GM18508 (cell line): ENCODE results near the gene KRTAP9-1.
"Not testable (repeated sequence)": the region's sequence is repeated elsewhere in the genome, so short reads cannot be mapped to it uniquely, and the experiment has no call there.

Experiments
- ATAC-seq: cut with Tn5 transposase; IDR thresholded peaks from one replicate; pipeline ENCODE4 v1.9.1; 2021; ENCODE audit warnings: moderate number of reproducible peaks; ENCODE audit not compliant: insufficient read depth, unreplicated experiment

Gene KRTAP9-1

DNA sequence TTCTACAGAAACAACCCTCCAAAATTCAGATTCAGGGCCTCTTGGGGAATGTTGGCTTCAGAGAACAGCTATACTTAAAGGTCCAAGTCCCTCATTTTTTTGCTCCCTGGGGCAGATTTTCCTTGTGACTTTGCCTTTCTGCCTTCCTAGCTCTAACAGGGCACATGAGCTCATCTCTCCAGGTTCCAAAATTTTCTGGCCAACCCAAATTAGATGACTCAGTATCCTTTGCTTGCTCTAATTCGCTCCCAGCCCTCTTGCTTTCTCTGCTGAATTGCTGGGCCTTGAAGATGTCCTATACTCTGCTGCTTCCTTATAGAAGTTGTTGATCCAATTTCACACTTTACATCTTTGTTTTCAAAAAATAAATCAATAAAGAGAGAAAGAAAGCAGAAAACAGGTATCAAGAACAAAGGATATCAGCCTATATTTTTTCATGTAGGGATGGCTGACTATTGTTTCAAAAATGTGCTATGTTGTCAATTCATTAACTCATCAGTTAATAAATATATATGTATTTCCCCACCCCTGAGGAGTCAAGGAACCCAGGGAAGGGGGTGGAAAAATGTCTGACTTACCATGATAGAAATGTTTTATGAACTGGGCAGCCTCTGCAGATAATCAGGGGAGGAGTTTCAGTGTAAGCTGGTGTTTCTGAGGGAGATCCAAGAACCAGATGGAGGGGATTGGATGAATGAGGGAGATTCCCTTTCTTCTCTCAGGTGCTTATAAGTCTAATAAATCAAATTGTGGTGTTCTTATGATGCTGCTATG, 10.7 kb upstream of the KRTAP9-1 start:
- no peak for ATAC-seq

DNA sequence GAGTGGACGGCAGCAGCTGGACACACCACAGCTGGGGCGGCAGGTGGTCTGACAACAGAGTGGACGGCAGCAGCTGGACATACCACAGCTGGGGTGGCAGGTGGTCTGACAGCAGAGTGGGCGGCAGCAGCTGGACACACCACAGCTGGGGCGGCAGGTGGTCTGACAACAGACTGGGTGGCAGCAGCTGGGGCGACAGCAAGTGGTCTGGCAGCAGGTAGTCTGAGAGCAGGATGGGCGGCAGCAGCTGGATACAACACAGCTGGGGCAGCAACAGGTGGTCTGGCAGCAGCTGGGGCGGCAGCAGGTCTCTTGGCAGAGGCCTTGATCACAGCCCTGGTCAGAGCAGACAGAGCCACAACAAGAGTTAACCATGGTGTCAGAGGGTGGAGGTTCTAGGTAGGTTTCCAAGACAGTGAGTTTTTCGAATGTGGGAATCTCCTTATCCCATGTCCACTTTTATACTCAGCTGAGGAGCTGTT, 5.2 kb upstream of the KRTAP9-1 start, which contains the start of gene KRTAP4-1:
TSS of gene KRTAP4-1 (minus strand) at position 432 of the 482 bp plus-strand sequence. CDS start at position 375, 57 bp downstream.
- no peak for ATAC-seq

DNA sequence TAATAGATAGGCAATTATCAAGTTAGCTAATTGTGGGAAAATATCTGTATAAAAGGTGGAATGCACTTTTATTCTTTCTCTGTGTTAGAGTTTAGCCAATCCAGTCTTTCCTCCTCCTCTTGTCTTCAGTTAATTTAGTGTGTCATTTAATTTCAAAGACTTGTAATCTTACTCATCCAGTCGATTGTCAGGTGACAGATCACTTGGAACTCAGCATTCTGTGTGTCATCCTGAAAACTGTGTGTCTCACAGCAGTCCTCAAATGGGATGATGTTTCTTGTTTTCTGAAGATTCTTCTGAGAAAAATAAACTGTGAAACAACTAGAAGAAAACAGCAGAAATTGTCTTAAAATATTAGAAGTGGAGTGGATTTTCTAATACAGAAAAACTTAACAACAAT, 4.7 kb upstream of the KRTAP9-1 start:
- no peak for ATAC-seq

DNA sequence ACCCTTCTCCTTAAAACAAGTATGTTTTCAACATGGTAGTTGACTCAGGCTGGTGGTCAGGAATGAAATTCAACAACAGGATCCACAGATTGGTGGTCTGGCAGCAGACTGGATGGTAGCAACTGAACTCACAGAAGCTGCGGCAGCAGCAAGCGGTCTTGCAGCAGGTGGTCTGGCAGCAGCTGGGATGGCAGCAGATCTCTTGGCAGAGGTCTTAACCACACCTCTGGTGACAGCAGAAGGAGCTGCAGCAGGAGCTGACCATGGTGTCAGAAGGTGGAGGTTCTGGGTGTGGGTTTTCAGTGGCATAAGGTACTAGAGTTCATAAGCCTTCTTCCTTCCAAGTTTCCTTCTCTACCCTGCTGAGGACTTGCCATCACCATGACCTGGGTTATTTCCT, 2.8 kb upstream of the KRTAP9-1 start:
- no peak for ATAC-seq

DNA sequence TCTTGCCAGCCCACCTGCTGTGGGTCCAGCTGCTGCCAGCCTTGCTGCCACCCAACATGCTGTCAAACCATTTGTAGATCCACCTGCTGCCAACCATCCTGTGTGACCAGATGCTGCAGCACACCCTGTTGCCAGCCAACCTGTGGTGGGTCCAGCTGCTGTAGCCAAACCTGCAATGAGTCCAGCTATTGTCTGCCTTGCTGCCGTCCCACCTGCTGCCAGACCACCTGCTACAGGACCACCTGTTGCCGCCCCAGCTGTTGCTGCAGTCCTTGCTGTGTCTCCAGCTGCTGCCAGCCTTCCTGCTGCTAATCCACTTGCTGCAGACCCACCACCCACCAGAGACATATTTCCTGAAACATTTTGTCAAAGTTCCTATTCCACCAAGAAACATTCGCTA, 641 bp downstream of the KRTAP9-1 start:
- no peak for ATAC-seq

DNA sequence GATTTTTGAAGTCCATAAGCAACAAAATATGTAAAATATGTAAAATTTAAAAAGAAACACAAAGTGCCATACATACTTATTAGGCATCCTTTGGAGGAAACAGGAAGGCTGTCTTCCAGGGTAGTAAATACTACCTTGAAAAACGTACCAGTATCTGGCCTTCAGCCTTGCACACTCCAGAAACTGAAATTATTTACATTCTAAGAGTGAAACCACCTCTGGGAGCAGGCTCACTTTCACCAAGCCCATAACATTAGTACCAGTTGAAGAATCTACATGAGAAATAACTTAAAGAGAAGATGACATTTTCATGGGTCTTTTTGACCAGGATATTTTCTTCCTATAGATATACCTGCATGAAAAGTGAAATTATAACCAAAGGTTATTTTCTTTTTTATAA, 6.4 kb downstream of the KRTAP9-1 start:
- ATAC-seq, result no peak

DNA sequence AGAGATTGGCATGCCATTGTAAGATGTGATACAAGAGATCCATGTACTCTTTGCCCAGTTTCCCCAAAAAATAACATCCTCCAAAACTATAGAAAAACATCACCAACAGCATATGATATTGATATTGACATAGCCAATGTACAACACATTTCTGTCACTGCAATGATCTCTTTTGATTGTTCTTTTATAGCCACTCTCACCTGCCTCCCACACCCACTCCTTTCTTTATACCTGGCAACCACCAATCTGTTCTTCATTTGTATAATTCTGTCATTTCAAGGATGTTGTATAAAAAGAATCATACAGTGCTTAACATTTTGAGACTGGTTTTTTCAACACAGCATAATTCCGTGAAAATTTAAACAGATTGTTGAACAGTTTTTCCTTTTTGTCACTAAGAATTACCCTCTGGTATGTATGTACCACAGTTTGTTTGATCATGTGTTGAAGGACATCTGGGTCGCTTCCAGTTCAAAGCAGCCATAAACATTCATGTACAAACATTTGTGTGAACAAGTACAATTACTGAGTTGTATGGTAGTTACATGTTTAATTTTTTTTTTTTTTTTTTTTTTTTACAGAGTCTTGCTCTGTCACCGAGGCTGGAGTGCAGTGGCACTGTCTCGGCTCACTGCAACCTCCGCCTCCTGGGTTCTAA, 9.9 kb downstream of the KRTAP9-1 start:
- no peak for ATAC-seq

DNA sequence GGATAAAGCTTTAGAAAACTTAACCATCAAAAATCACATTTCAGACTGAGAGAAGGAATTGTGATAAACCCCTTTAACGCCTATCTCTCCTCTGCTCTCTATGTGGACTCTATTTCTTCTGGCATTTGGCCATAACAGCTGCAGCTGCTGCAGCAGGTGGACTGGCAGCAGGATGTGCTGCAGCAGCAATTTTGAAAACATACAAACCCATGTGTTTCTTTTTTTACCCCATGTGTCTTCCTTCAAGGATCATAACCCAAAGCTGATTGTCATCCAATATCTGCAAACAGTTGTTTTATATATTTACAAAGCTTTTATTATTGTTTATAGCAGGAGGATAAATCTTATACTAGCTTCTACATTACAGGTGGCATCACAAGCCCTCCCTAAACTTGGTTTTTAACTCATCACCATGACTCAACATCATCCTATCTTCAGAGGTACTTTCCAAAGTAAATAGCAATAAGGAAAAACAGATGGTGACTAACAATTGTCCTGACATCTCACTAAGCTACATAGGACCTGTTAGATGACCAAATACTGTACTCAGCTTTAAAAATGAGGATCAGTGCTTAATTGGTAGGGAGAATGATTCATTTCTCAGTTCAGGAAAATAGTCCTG, 22.3 kb downstream of the KRTAP9-1 start:
- no peak for ATAC-seq

DNA sequence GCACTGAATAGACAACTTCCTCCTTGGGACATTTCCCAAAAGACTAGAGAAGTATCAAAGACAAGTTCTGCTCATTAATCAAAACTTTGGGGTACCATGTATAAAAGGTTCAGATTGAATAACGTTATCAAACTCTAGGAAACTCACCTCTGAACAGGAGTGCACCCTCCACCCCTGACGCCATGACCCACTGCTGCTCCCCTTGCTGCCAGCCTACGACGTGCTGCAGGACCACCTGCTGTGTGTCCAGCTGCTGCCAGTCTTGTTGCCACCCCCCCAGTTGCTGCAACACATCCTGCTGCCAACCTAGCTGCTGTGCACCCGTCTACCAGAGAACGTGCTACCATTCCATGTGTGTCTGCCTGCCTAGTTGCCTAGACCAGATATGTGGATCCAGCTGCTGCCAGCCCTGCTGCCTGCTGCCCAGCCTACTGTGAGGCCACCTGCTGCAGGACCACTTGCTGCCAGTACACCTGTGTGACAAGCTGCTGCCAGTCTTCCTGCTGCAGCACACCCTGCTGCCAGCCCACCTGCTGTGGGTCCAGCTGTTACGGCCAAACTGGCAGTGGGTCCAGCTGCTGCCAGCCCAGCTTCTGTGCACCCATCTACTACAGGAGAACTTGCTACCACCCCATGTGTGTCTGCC, 23.0 kb downstream of the KRTAP9-1 start:
- no peak for ATAC-seq

DNA sequence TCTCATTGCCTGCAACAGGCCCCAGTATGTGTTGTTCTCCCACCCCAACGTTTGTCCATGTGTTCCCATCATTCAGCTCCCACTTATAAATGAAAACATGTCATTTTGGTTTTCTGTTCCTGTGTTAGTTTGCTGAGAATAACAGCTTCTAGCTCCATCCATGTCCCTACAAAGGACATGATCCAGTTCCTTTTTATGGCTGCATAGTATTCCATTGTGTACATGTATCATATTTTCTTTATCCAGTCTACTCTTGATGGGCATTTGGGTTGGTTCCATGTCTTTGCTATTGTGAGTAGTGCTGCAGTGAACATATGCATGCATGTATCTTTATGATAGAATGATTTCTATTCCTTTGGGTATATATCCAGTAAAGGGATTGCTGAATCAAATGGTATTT, 26.0 kb downstream of the KRTAP9-1 start:
- no peak for ATAC-seq

DNA sequence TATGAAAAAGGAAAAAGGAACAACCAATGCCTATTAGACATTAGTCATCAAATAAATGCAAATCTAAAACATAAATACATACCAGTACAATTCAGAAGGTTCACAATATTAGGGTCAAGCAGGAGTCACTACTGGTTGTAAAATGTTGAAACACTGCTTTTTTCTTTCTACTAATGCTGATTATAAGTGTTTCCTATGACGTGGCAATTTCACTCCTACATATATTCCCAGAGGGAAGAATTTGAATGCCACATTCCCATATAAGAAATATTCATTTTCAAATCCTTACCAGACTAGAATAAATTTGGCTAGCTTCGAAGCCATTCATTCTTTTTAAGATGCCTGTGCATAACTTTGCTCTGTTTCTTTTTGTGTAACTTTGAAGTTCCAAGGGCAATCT, 34.1 kb downstream of the KRTAP9-1 start:
- no peak for ATAC-seq

DNA sequence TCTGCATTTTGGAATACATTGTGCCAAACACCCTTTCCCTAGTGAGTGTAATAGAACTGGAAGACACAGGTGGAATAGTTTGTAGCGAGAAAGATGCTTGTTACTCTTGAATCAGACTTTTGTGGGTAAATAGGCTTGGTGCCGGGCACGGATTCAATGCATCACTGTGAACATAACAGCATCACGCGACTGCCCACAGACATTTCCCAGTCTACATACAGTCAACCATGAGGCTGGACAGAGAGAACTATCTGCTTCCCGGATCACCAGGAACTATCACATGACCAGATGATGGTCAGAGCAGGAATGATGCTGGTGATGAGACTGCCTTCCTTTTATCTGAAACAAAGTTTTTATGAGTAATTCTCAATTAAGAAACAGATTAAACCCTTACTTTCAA, 36.4 kb downstream of the KRTAP9-1 start:
- no peak for ATAC-seq

DNA sequence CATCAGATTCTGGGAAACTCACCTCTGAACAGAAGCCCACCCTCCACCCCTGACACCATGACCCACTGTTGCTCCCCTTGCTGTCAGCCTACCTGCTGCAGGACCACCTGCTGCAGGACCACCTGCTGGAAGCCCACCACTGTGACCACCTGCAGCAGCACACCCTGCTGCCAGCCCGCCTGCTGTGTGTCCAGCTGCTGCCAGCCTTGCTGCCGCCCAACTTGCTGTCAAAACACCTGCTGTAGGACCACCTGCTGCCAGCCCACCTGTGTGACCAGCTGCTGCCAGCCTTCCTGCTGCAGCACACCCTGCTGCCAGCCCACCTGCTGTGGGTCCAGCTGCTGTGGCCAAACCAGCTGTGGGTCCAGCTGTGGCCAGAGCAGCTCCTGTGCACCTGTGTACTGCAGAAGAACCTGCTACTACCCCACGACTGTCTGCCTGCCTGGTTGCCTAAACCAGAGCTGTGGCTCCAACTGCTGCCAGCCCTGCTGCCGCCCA, 37.0 kb downstream of the KRTAP9-1 start, which contains the start of gene KRTAP9-2:
TSS of gene KRTAP9-2 (plus strand) at position 51 of the 498 bp plus-strand sequence. CDS start at position 58, 7 bp downstream.
- not testable (repeated sequence) for ATAC-seq

DNA sequence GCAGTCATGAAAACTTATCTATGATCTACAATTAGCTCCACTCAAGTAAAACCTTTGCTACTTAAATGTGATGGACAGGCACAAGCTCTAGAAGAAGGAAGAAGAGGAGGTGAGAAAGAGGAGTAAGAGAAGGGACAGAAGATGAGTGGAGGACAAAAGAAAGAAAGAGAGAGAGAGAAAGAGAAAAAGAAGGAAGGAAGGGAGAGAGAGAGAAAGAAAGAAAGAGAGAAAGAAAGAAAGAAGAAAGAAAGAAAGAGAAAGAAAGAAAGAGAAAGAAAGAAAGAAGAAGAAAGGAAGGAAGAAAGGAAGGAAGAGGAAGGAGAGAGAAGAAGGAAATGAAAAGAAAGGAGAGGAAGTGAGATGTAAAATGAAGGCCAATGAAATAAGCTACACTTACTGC, 40.4 kb downstream of the KRTAP9-1 start:
- no peak for ATAC-seq

DNA sequence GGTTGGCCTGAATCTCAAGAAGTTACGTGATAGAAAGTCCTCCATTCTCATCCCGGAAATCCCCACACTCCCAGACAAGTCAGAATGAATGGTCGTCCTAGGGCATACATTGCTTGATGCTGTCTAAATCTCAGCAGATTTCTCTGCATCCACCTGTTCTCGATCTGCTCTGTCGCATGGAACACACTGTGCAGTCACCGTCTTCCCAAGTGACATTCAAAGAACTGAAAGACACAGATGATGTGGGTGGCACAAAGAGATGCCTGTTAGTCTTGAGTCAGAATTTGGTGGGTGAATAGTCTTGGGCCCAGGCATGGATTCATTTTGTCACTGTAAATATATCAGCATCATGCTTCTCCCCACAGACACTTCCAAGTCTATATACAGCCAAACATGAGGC, 42.0 kb downstream of the KRTAP9-1 start:
- no peak for ATAC-seq

DNA sequence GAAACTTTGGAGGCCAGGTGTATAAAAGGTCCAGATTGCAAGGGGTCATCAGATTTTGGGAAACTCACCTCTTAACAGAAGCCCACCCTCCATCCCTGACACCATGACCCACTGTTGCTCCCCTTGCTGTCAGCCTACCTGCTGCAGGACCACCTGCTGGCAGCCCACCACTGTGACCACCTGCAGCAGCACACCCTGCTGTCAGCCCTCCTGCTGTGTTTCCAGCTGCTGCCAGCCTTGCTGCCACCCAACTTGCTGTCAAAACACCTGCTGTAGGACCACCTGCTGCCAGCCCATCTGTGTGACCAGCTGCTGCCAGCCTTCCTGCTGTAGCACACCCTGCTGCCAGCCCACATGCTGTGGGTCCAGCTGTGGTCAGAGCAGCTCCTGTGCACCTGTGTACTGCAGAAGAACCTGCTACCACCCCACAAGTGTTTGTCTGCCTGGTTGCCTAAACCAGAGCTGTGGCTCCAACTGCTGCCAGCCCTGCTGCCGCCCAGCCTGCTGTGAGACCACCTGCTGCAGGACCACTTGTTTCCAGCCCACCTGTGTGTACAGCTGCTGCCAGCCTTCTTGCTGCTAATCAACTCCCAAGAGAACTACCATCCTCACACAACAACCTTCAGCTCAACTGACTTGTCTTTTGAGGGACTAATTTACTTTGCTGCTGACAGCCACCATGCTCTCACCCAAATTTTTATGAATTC, 42.9 kb downstream of the KRTAP9-1 start, which contains the start of gene KRTAP9-3:
TSS of gene KRTAP9-3 (plus strand) at position 51 of the 707 bp plus-strand sequence. CDS start at position 104, 53 bp downstream.
- ATAC-seq, result not testable (repeated sequence)

DNA sequence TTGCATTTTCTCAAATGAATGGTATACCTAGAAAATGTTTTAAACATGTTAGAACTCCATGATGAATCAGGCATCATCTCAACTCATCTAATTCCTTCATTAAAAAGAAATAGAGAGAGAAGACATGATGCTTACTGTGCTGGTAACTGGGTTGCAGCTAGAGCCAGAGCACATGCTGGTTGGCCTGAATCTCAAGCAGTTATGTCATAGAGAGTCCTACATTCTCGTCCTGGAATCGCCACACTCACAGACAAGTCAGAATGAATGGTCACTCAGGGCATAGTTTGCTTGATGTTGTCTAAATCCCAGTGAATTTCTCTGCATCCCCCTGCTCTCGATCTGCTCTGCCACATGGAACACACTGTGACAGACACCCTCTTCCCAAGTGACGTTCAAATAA, 47.4 kb downstream of the KRTAP9-1 start:
- ATAC-seq, result not testable (repeated sequence)

DNA sequence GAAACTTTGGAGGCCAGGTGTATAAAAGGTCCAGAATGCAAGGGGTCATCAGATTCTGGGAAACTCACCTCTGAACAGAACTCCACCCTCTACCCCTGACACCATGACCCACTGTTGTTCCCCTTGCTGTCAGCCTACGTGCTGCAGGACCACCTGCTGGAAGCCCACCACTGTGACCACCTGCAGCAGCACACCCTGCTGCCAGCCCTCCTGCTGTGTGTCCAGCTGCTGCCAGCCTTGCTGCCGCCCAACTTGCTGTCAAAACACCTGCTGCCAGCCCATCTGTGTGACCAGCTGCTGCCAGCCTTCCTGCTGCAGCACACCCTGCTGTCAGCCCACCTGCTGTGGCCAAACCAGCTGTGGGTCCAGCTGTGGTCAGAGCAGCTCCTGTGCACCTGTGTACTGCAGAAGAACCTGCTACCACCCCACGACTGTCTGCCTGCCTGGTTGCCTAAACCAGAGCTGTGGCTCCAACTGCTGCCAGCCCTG, 48.3 kb downstream of the KRTAP9-1 start, which contains the start of gene KRTAP9-8:
TSS of gene KRTAP9-8 (plus strand) at position 51 of the 489 bp plus-strand sequence. CDS start at position 104, 53 bp downstream.
- ATAC-seq, result not testable (repeated sequence)
